ENCODE measurements around the gene TMEM191C.
"Not testable (repeated sequence)": the region's sequence is repeated elsewhere in the genome, so short reads cannot be mapped to it uniquely, and the experiment has no call there.

TMEM191C gene

DNA sequence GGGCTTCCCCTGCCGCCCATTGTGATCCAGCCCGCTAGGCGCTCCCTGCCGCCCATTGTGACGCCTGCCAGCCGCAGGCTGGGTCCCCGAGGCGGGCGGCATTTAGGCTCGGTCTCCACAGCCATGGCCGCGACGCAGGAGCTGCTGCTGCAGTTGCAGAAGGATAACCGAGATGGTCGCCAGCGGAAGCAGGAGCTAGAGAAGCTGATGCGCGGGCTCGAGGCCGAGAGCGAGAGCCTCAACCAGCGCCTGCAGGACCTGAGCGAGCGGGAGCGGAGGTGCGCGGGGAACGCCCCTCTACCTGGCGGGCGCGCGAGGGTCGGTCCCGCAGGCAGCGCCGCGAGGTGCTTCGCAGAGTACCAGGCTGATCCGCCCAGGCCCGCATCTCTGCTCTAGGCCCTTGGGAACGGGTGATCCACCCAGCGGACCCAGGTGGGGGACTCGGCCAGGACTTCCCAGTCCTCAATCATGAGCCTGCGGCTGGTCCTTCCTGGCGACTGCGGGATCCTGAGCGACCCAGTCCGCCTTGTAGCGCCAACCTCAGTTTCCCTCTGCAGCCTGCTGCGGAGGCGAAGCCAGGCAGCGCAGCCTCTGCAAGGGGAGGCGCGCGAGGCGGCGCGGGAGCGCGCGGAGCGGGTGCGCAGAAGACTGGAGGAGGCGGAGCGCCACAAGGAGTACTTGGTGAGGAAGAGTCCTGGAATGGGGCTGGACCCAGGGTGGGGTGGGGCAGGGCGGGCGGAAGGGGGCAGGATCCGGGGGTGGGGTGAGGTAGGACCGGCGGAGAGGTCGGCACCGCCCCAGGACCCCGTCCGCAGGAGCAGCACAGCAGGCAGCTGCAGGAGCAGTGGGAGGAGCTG is at the start of gene TMEM191C:
Gene TMEM191C, plus strand, starts transcription at position 51 of the 857 bp plus-strand sequence. Its CDS starts 73 bp downstream, at position 124.
- H3K4me3 ChIP-seq (IDR thresholded peaks at IDR 0.05; ENCODE audit: insufficient read depth, low read depth, low read length); H3K4me1 ChIP-seq (ENCODE audit: low read depth, poor library complexity, severe bottlenecking); H2AFZ ChIP-seq (ENCODE audit: low read depth); H3K36me3 ChIP-seq (ENCODE audit: insufficient read depth); H4K20me1 ChIP-seq (ENCODE audit: insufficient read depth); H3K79me2 ChIP-seq (ENCODE audit: insufficient read depth, low read depth); H3K4me2 ChIP-seq; H3K27ac ChIP-seq; H3K27me3 ChIP-seq (ENCODE audit: insufficient read depth, low read depth); H3K9ac ChIP-seq: not testable (repeated sequence)

DNA sequence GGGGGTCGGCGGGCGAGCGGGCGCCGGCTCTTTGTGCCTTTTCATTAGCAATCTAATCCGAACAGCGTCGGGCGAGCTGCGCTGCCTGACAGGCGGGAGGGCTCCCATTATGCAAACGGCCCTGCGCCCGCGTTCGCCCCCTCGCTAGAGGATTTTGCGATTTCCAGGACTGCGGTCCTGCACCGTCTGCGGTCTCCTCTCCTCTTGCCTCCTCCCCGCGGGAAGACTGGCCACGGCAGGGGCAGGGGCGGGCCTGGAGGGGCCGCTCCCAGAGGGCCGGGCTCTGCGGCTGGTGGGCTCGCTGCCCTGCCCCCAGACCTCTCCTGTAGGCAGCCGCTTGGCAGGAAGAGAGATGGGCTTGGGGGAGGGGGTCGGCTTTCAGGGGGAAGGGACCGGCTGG is 49.3 kb upstream of the TMEM191C start:
- H3K27ac ChIP-seq; H3K4me3 ChIP-seq (IDR thresholded peaks at IDR 0.05; ENCODE audit: insufficient read depth, low read depth, low read length); H3K27me3 ChIP-seq (ENCODE audit: insufficient read depth, low read depth); H3K4me2 ChIP-seq; H4K20me1 ChIP-seq (ENCODE audit: insufficient read depth); H3K4me1 ChIP-seq (ENCODE audit: low read depth, poor library complexity, severe bottlenecking); H3K79me2 ChIP-seq (ENCODE audit: insufficient read depth, low read depth); H2AFZ ChIP-seq (ENCODE audit: low read depth); H3K36me3 ChIP-seq (ENCODE audit: insufficient read depth); H3K9ac ChIP-seq: not testable (repeated sequence)

DNA sequence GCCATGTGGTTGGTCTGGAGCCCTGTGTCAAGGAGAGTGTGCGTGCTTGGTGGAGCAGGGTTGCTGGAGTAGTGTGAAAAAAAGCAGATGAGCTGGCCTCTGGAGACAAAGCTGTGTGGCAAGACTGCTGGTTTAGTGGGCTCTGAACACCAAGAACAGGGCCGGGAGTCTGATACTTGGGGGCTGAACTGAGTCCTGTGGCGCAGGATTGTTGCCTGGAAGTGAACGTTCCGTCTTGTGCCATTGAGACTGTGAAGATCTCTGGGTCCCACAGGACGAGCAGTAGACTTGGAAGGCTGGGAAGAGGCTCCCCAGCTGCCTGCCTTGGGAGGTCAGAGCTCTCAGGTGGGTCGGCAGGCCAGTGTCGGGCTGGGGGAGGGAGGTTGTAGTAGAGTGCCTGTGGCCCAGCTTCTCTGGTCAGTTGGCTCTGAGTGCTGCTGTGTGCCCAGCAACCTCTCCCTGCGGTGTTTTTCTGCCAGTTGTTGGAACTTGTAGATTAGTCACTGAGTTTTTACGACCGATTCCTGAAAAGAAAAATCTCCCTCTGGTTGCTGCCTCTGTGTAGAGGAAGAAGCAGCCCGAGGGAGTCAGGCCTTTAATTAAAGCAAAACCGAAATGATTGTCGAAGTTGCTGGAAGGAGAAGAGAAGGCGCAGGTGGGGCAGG is 48.1 kb upstream of the TMEM191C start:
- H3K79me2 ChIP-seq (ENCODE audit: insufficient read depth, low read depth); H3K4me2 ChIP-seq; H4K20me1 ChIP-seq (ENCODE audit: insufficient read depth); H3K4me3 ChIP-seq (IDR thresholded peaks at IDR 0.05; ENCODE audit: insufficient read depth, low read depth, low read length); H2AFZ ChIP-seq (ENCODE audit: low read depth); H3K27ac ChIP-seq; H3K27me3 ChIP-seq (ENCODE audit: insufficient read depth, low read depth); H3K36me3 ChIP-seq (ENCODE audit: insufficient read depth); H3K9ac ChIP-seq; H3K4me1 ChIP-seq (ENCODE audit: low read depth, poor library complexity, severe bottlenecking): not testable (repeated sequence)

DNA sequence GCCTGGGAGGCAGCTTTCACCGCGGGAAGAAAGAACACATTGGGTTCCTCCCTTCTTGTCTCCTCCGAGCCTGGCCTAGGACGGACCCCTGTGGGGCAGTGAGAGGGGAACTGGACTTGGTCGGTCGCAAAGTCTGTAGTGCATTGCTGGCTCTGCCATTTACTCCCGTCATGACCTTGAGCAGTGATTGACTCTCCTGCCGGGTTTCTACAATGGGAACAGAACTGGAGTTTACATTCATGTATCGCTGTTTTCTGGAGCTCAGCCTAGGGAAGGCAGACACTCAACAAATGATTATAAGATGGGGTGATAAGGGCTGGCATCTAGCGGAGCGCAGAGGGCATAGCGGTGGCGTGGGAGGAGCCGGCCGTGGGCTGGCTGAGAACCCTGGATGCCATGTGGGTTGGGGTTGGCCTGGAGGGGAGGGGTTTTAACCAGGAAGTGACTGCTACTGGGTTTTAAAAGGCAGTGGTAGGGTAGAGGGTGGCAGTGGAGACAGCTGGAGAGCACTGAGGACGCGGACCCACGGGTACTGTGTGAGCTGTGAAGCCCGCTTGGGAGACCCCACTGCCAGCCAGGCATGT is 46.9 kb upstream of the TMEM191C start:
- not testable (repeated sequence) for H2AFZ ChIP-seq (ENCODE audit: low read depth); H3K27me3 ChIP-seq (ENCODE audit: insufficient read depth, low read depth); H3K4me3 ChIP-seq (IDR thresholded peaks at IDR 0.05; ENCODE audit: insufficient read depth, low read depth, low read length); H3K4me2 ChIP-seq; H4K20me1 ChIP-seq (ENCODE audit: insufficient read depth); H3K27ac ChIP-seq; H3K4me1 ChIP-seq (ENCODE audit: low read depth, poor library complexity, severe bottlenecking); H3K36me3 ChIP-seq (ENCODE audit: insufficient read depth); H3K79me2 ChIP-seq (ENCODE audit: insufficient read depth, low read depth); H3K9ac ChIP-seq

DNA sequence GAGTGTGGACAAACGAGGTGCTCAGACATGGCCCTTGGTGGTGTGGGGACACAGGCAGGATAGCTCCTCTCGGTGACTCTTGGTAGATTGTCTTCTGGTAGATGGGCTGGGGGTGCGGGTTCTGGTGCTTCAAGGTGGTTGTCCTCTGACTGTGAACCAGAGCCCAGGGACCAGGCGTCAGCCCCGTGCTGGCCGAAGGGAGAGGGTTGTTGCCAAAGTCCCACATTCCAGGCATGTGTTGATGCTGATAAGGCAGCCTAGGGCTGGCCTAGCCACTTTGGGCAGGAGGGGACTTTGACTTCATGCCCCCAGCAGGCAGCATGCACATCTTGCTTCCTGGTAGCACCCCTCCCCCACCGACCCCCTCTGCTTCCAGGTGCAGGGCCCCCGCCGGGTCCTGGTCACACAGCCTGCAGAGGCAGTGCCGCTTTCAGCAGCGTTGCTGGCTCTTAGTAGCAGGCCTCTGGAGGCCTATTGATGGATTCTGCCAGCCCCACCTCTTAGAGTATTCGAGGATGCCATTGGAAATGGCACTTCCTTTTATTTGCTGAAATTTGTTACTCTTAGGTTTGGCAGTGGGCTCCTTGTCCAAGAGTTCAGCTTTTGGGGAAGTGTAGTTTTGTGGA is 43.0 kb upstream of the TMEM191C start:
- H3K79me2 ChIP-seq (ENCODE audit: insufficient read depth, low read depth); H3K4me2 ChIP-seq; H3K9ac ChIP-seq; H3K27ac ChIP-seq; H3K36me3 ChIP-seq (ENCODE audit: insufficient read depth); H2AFZ ChIP-seq (ENCODE audit: low read depth); H3K4me1 ChIP-seq (ENCODE audit: low read depth, poor library complexity, severe bottlenecking); H3K27me3 ChIP-seq (ENCODE audit: insufficient read depth, low read depth); H4K20me1 ChIP-seq (ENCODE audit: insufficient read depth); H3K4me3 ChIP-seq (IDR thresholded peaks at IDR 0.05; ENCODE audit: insufficient read depth, low read depth, low read length): not testable (repeated sequence)

DNA sequence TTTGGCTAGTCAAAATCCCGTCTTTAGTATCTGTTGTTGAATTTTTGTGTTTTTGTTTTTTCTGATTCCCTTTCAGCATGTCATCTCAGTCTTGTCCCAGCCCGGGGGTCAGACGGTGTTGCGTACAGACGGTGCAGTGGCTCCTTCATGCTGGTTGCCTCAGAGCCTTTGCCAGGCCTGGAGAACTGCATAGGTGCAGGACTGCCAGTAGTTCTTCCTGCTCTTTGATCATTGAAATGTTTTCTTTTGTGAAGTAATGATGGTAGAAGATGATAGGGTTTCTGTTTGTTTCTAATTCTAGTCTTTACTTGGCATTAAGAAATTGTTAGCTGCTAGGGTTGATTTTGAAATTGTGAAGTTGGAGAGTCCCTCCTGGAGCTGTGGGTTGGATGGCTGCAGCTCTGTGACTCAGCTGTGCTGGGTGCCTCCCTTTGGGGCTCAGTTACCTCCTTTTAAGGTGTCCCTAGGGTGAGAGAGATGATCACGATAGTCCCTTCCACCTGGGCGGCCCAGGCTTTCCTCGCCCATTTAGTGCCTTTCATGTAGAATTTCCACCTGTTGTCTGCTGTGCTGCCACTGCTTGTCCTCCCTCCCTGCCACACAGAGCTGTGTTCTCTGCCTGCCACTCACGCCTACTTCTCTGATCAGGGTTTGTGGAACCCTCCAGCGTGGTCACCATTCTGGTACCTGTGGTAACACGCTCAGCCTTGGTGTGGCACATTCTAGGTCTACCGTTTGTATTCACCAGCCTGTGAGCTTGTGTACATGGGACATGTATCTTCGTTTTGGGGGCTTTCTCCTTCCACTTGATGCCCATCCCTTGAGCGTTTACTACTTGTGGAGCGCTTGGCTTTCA is 32.6 kb upstream of the TMEM191C start:
- not testable (repeated sequence) for H3K4me2 ChIP-seq; H3K9ac ChIP-seq; H4K20me1 ChIP-seq (ENCODE audit: insufficient read depth); H3K79me2 ChIP-seq (ENCODE audit: insufficient read depth, low read depth); H2AFZ ChIP-seq (ENCODE audit: low read depth); H3K36me3 ChIP-seq (ENCODE audit: insufficient read depth); H3K27me3 ChIP-seq (ENCODE audit: insufficient read depth, low read depth); H3K27ac ChIP-seq; H3K4me3 ChIP-seq (IDR thresholded peaks at IDR 0.05; ENCODE audit: insufficient read depth, low read depth, low read length); H3K4me1 ChIP-seq (ENCODE audit: low read depth, poor library complexity, severe bottlenecking)

DNA sequence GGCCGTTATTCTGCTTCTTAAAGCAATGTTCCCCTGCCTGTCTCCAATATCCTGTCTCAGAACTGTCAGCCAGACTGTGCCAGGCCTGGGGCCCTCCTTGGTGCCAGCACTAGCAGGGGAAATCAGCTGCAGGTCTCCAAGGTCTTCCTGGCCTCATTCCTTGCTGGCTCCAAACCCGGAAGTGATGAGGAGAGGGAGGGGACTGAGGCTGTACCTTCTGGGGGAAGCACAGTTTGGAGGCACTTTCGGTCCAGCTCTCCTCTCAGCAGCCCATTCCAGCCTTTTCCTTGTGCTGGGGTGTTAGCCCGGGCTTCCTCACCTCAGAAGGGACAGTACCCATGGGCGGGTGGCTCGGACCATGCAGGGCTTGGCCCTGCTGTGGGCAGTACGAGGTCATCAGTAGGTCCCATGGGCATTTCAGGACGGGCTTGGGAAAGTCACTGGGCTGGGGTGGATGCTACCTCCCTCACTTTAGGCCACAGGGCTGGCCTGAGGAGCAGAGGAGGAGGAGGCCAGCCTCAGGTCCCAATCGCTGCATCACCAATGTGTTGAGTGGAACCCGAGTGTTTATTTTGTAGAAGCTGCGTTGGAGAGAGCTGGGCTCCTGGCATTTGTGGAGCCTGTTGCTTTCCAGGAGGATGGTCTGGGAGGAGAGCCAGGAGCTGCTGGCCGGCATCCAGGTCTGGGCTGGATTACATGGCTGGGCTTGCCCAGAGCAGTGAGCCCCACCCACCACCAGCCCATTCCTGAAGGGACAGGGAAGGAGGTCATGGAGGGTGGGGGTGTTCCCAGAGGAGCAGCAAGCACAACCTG is 31.0 kb upstream of the TMEM191C start:
- H3K36me3 ChIP-seq (ENCODE audit: insufficient read depth); H3K4me1 ChIP-seq (ENCODE audit: low read depth, poor library complexity, severe bottlenecking); H3K4me2 ChIP-seq; H4K20me1 ChIP-seq (ENCODE audit: insufficient read depth); H3K27ac ChIP-seq; H2AFZ ChIP-seq (ENCODE audit: low read depth); H3K4me3 ChIP-seq (IDR thresholded peaks at IDR 0.05; ENCODE audit: insufficient read depth, low read depth, low read length); H3K9ac ChIP-seq; H3K79me2 ChIP-seq (ENCODE audit: insufficient read depth, low read depth); H3K27me3 ChIP-seq (ENCODE audit: insufficient read depth, low read depth): not testable (repeated sequence)

DNA sequence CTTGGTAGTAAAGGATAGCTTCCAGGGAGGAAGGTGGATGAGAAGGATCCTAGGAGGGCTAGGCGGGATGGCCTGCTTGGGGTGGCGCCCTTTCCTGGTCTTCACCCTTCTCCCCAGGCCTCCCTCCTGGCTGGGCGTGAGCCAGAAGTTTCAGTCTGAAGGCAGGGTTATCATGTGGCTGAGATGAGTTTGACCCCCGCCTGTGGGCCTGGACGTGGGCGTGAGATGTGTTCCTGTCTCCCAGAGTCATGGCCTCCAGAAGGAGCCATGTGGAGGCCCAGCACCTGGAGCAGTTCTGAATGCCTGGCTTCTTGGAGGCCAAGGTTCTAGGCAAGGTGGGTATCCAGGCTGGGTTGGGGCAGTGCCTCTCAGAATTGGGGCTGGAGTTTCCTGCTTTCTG is 29.2 kb upstream of the TMEM191C start:
- not testable (repeated sequence) for H3K79me2 ChIP-seq (ENCODE audit: insufficient read depth, low read depth); H3K4me2 ChIP-seq; H2AFZ ChIP-seq (ENCODE audit: low read depth); H3K27me3 ChIP-seq (ENCODE audit: insufficient read depth, low read depth); H3K4me1 ChIP-seq (ENCODE audit: low read depth, poor library complexity, severe bottlenecking); H4K20me1 ChIP-seq (ENCODE audit: insufficient read depth); H3K9ac ChIP-seq; H3K36me3 ChIP-seq (ENCODE audit: insufficient read depth); H3K27ac ChIP-seq; H3K4me3 ChIP-seq (IDR thresholded peaks at IDR 0.05; ENCODE audit: insufficient read depth, low read depth, low read length)

DNA sequence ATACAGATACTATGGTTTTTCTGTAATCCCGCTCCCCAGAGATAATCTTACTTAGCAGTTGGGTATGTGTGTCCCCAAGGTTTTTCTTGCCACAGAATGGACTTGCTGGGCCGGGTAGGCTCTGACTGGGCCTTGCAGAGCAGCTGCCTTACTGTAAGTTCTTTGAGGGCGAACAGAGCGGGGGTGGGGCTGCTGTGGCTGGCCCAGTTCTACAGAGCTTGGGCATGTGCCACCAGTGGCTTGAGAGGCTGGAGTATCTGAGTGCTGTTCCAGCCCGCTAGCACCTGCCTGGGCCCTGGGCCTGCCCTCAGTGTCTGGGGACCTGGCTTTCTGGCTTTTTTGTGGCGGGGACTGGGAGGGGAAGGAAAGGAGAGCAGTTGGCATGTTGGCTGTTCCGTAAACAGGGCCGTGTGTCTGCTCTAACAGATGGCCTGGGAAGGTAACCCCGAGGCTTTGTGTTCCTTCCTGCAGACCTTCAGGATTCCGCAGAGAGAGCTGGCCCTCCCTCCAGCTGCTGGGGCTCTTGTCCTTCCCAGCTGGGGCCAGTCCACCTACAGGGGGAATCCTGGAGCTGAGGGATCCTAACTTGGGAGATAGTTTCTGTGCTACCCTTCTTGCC is 27.1 kb upstream of the TMEM191C start:
- H4K20me1 ChIP-seq (ENCODE audit: insufficient read depth); H3K79me2 ChIP-seq (ENCODE audit: insufficient read depth, low read depth); H3K27ac ChIP-seq: not testable (repeated sequence)

More for the DNA sequence above, 27.1 kb upstream of the TMEM191C start:
- not testable (repeated sequence) for H3K36me3 ChIP-seq (ENCODE audit: insufficient read depth); H3K27me3 ChIP-seq (ENCODE audit: insufficient read depth, low read depth); H3K9ac ChIP-seq; H3K4me2 ChIP-seq; H3K4me3 ChIP-seq (IDR thresholded peaks at IDR 0.05; ENCODE audit: insufficient read depth, low read depth, low read length); H2AFZ ChIP-seq (ENCODE audit: low read depth); H3K4me1 ChIP-seq (ENCODE audit: low read depth, poor library complexity, severe bottlenecking)
